T-helper 9 cell (primary cell): ENCODE data around the gene ZSCAN31.
"Not testable (repeated sequence)": the region's sequence is repeated elsewhere in the genome, so short reads cannot be mapped to it uniquely, and the experiment has no call there.

Experiments
- DNase-seq: peaks from one replicate; pipeline ENCODE4 v3.0.0-alpha.2; 2020
- total RNA-seq, 2 donors: gene quantifications; one replicate each; lab custom pipeline; 2026; lab: John Stamatoyannopoulos, UW

The ZSCAN31 gene
- 1.3 to 2.2 reads per million in 2 donors for total RNA-seq

DNA sequence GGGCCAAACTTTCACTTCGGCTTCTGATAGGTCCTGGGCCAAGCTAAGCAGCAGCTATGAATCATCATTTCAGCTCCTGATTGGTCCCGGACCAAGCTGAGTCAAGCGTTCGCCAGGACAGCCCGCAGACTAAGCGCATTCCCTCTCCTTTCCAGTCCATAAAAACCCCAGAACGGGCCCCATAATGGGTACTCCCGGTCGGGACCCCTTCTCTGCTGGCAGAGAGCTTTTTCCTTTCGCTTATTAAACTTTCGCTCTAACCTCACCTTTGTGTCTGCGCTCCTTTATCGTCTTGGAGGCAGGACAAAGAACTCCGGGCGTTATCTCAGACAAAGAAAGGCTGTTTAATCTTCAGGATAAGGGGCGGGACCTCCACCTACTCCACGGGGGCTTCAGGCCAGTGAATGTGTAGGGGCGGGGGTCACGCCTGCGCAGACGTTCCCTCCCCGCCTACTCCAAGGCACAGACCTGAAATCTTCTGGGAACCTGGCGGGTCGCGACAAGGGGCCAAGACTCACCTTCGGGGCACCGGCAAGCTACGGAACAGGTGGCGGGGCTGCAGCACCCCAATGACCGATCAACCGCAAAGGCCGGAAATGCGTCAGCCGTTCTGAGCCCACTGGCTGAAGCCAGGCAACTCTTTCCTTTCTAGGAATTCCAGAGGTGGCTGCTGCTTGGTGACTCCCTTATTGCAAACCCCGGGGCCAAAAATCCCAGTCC is at the start of gene ZSCAN31:
ZSCAN31 (minus strand) TSS at position 585 of the 720 bp plus-strand sequence. CDS start 6,465 bp downstream, outside the sequence.
- peak; percentile 68 for DNase-seq

DNA sequence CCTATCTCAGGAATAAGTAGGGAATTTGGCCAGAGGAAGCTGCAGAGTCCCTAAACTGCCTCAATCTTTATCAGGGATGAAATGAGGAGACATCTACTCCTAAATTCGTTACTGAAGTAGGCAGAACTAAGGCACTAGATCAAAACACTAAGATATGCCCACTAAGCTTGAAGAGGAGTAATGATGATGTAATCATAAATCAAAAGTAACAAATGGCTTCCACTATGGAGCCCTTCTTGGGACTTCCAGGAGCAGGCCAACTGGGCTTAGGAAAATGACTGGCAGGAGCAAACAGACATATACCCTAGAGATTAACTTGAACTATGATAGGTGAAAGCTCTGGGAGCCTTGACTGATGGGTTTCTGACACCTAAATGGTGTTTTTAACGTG is 48.2 kb upstream of the ZSCAN31 start:
- no peak for DNase-seq

DNA sequence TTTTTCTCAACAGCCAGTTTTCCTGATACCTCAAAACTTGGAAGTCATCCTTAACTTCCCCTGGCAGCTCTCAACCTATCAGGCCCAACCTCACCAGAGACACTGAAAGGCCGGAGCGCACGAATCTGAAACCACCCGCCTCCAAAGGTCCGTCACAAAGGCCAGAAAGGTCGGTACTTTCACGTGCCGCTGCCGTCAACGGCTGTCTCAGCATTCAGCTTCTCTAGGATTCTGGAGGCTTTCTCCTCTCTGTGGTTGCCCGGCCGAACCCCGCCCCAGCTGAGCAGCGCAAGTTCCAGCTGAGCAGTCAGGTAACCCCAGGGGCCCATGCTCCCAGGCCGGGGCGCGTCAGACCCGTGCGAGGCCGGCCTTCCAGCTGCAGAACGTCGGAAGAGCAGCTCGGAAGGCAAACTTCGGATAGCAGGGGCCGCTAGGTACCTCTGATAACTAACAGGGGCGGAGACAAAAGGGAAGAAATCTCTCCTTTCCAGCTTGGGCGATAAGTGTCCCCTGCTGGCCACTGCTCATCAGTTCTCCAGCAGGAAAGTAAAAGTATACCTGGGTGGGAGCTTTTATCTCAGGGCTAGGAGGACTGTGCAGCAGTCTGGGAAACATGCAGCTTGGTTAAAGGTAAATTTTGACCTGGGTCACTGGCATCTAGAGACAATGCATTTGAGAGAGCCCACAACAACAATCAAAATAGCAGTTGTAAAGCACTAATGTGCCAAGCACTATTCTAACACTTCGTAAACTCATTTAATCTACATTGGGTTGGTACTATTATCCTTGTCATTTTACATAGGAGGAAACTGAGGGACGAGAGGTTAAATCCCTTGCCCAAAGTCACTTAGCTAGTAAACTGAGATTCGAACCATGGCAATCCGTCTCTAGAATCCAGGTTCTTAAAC is 47.5 kb upstream of the ZSCAN31 start:
- no peak for DNase-seq

DNA sequence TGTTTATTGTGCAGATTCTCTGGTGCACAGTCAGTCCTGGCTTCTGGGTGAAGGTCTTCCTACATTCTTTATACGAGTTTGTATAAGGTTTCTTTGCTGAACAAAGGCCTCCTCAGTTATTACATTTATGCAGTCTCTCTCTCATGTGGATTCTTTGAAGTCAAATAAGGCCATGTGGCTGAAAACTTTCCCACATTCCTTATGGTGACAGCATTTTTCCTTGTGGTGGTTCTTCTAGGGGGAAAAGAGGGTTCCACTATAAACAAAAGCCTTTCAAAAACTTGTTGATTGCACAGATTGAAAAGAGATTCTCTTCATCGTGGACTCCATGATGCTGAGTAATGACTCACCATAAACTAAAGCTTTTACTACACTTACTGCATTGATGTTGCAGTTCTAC is 44.4 kb upstream of the ZSCAN31 start:
- DNase-seq = no peak

DNA sequence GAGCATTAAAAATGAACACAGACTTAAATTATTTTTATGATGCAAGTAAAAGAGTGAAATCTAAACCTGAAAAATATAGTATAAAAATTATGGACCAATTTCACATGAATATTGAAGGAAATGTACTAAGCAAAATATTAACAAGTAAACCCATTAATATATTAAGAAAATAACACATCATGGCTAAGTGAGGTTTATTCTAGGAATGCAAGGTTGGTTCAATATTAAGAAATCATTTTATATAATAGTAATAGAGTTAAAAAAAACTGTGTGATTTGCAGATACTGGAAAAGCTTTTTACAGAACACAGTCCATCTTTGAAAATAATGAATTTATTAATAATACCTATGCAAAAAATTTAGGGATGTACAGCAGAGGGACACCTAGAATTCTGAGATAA is 42.7 kb upstream of the ZSCAN31 start:
- DNase-seq = no peak

DNA sequence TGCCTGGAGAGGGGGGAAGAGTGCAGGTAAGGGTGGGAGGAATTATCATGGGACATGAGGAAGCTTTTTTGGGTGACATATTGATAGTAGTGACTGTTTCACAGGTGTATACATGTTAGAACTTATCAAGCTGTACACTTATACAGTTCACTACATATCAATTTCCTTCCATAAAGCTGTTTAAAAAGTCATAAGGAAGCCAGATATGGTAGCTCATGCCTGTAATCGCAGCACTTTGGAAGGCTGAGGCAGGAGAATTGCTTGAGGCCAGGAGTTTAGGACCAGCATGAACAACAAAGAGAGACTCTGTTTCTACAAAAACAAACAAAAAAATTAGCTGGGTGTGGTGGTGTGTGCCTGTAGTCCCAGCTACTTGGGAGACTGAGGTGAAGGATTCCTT is 41.9 kb upstream of the ZSCAN31 start:
- DNase-seq = no peak

DNA sequence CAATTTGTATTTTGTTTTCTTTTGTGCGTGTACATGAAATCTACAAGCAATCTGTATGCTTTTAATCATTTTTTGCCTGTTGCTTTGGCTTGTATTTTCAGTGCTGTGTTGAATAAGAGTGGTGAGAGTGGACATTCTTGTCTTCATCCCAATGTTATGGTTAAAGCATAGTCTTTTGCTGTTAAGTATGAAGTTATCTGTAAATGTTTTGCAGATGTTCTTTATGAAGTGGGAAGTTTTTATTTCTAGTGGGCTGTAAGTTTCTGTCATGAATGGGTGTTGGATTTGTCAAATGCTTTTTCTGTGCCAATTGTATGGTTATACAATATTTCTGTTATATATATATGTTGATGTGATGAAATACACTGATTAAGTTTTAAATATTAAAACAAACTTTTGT is 38.0 kb upstream of the ZSCAN31 start:
- no peak for DNase-seq

DNA sequence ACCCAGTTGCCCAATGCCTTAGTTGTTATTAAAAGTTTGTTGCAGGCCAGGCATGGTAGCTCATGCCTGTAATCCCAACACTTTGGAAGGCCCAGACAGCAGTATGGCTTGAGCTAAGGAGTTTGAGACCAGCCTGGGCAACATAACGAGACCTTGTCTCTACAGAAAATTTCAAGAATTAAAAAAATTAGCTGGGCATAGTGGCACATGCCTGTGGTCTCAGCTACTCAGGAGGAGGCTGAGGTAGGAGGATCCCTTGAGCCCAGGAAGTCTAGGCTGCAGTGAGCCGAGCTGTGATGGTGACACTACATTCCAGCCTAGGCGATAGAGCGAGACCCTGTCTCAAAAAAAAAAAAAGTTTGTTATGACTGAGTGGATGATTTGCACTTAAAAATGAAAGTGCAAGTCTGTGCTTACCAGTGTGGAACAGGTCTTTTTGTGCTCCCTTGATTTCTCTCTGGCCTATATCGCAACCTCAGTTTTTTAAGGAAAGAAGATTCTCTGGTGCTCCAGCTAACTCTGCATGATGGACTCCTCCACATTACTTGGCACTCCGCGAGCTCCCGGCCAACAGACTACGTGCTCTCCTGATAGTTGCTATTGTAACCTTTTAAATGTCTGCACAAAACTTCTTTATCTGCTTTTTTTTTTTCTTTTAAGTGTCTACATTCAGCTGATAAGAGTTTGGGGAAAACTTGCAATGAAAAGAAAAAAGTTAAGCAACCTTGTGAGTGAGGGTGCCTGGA is 35.9 kb upstream of the ZSCAN31 start:
- no peak for DNase-seq

DNA sequence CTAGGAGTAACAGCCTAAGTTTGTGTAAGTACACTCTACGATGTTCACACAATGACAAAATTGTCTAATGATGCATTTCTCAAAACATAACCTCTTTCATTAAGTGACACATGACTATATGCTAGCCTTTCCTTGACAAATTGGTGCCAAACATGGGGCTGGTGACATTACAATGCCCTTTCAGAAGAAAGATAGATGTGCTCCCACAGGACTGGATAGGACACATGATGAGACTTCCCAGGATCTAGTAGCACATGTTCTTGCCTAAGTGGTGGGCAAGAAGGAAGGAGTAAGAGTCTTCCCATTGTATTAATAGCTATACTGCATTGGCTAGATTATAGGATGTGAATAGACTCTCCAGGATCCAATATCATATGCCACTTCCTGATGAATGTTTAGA is 35.3 kb upstream of the ZSCAN31 start:
- no peak for DNase-seq

DNA sequence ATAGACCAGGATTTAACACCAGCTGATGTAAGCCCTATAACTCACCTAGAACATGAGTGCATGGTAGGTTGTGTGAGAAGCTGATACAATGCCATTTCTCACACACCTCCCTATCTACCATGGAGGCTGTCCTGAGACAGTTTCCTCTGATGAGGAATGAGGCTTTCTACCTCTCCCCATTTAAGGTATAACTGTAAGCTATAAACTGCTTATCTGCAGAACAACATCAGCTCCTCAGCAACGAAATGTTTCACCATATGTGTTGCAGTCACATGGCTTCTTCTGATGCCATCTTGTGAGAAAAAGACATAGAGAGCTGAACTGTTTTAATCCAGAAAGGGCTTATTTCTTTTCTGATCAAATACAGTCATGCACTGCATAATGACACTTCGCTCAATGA is 34.5 kb upstream of the ZSCAN31 start:
- no peak for DNase-seq

DNA sequence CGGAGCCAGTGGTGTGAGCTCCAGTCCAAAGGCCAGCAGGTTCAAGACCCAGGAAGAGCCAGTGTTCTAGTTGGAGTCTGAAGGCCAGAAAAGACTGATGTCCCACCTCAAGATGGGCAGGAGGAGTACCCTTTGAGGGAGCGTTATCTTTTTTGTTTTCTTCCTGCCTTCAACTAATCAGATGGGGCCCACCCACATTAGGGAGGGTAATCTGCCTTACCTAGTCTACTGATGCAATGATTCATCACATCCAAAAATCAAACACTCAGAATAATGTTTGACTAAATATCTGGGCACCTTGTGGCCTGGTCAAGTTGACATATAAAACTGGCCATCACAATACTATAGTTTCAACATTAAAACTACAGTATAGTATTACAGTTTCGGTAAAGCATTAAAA is 33.5 kb upstream of the ZSCAN31 start:
- no peak for DNase-seq

DNA sequence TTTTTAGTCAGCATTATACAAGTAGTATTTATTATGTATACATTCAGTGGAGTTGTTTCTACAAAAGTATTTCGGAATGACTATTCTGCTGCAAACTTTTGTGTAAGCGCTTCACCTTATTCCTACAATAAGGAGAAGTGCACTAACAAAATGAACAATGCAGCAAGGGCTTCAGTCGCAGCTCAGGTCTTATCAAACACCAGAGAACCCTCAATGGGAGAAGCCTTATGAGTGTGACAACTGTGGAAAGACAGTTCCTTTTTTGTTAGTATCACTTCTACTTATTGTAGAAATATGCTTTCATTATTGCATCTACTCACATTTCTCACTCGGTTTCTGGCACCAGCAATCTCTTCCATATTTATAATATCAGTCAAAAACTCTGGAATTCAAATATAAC is 32.6 kb upstream of the ZSCAN31 start:
- no peak for DNase-seq

DNA sequence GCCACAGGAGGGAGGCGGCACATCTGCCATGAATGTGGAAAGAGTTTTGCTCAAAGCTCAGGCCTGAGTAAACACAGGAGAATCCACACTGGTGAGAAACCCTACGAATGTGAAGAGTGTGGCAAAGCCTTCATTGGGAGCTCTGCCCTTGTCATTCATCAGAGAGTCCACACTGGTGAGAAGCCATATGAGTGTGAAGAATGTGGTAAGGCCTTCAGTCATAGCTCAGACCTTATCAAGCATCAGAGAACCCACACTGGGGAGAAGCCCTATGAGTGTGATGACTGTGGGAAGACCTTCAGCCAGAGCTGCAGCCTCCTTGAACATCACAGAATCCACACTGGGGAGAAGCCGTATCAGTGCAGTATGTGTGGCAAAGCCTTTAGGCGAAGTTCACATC is 29.6 kb upstream of the ZSCAN31 start:
- DNase-seq = not testable (repeated sequence)

DNA sequence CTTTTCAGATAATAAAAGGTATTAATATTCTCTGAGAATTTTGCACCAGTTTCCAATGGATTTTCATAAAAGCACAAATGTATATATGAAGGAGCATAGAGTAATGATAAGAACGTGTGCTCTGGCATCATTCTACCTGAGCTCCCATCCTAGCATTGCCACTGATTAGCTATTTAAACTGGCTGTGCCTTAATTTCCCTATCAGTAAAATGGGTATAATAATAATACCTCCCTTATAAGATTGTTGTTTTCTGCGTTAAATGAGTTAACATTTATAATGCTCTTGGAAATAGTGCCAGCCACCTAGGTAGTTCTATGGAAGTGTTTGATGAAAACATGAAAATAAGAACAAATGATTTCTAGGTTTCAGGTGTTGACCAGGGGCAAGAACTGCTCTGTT is 25.0 kb upstream of the ZSCAN31 start:
- no peak for DNase-seq

DNA sequence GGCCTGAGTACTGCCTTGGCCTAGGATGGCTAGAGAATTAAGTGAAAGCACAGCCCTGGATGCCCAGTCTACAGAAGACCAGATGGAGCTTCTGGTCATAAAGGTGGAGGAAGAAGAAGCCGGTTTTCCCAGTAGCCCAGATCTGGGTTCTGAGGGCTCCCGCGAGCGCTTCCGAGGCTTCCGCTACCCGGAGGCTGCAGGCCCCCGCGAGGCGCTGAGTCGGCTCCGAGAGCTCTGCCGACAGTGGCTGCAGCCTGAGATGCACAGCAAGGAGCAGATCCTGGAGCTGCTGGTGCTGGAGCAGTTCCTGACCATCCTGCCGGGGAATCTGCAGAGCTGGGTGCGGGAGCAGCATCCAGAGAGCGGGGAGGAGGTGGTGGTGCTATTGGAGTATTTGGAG is 23.6 kb upstream of the ZSCAN31 start:
- DNase-seq = not testable (repeated sequence)

DNA sequence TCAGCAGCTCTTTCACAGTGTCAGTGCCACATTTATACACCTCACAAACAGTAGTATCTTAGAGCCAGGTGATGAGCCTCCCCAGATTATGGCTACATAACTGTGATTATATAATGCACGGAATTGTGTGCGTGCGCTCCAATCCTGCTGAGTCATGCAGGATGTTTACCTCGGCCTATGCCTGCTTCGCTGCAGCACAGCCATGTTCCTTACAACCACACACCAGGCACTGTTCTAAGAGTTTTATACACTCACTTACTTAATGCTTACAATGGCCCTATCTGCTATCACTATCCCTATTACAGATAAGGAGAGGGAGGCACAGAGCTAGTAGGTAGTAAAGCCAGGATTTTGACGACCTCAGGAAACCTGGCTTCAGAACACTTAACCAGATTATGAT is 21.1 kb upstream of the ZSCAN31 start:
- no peak for DNase-seq

DNA sequence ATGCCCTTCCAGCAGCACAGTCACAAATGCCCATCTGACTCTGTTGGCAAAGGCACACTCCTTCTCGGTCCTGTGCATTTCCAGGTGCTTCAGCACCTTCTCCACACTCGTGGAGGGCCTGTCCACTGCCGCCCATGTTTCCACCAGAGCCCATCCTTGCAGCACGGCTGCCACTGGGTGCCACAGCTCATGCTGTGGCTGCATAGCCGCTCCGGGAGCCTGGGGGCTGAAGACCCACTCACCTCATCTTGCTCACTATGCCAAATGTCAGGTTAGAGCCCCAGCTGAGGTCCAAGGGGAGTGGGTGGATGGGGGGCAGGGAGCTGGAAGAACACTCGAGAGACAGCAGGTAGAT is 20.7 kb upstream of the ZSCAN31 start:
- no peak for DNase-seq

DNA sequence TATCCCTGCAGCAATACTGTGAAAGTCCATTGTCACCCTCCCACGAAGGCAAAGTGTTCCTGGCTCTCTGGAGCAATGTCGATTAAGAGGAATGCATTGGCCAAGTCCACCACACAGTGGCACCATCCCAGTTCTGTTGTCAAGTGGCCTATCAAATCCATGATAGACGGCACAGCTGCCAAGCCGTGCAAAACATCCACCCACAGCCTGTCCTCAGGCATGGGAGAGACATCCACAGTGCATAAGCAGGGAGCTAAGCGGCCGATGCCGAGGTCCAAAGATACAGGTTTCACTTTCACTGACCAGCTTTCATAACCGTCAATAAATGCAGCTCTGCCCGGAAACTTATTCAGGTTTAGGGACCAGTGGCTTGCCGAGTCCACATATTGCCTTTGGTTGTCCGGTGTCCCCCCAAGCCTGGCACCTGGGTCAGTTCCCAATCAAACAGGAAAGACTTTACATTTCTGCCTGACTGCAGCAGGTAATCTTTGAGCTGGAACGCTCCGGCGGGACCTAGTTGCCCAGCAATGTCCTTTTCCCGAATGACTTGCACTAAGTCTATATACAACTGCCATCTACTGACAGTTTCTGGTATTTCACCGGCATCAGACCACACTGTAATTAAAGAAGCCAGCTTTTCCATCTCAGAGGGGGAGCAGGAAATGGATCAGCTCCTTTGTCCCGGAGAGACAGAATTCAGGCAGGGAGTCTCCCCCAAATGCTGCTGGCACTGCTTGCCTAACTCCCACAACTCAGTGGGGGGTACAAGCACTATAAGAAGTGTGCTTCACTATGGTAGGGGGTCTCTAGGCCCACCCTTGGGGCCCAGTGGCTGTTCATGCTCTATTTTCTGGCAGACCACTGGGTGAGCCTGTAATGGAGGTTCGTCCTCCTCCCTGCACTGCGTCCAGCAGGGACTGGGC is 20.1 kb upstream of the ZSCAN31 start:
- DNase-seq = peak; percentile 40

DNA sequence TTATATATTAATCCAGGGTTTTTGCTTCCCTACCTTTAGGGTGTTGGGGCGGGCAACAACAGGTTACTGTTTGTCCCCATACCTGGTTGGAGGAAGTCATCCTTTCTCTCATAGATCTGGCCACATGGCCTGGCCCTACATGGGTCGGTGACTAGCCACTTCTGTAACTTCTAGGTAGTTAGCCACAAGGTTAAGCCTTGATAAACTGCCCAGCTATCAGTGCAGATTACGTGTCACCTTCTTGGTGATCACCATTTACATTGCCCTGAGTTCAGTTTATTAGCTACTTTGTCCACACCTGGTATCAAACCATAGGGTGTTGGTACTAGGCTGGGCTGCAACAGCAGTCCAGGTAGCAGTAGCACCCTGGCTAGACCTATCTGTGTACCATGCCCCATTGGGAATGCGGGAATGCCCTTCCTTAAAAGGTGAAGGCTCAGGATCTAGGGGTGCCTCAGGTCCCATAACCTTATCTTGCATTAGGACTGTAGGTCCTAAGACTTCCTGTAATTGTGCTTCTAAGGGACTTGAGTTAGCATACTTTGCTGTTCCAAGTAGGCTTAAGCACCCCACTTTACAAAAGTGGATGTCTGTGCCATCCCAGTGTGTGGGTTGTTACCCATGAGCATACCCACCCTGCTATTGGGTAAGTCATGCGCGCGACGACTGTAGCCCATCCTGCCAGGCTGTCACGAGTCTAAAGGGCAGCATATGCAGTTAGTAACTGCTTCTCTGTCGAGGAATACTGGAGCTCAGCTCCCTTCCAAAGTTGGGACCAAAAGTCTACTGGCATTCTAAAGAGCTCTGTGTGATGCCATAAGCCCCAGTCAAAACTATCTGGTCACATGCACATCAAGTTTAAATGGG is 19.0 kb upstream of the ZSCAN31 start:
- no peak for DNase-seq

DNA sequence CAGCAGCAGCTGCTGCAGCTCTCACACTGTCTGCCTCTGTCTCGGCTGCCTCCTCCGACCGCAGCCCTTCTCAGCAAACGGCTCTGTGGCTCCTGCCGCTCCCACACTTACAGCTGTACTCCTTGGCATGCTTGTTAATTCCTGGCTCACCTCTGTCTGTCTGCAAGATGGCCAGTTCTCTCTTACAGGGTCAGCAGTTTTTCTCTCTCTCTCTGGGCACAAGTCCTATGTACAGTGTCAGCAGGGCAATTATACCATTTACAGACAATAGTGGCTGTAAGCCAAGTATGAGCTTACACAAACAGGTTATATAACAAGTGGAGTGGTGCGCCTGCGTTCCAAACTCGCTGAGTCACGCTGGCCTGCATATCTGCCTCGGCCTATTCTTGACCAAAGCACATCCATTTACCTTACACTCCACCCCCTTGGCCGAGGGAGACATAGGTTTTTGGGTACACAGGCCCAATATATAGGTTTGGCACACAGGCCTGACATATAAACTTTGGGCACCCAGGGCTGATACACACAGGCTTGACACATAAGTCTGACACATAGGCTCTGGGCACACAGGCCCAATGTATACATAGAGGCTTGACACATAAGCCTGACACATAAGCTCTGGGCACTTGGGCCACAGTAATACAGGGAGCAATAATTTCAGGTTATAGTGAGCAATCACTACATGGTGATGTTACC is 18.2 kb upstream of the ZSCAN31 start:
- no peak for DNase-seq

DNA sequence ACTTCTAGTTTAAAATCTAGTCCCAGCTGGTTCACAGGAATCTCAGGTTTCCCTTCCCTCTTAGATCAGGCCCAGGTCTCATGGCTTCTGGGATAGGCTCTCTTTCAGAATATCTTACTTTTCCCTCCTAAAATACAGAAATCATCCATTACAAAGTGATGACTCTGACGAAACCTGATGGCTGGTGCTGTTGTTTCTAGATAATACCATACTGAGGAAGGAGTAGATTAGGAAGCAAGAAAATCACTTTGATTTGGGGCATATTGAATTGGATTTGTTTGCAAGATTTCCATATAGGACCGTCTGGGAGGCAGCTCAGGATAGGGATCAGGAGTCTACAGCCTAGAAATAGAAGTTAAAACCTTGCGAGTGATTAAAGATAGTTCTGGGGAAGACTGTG is 17.4 kb upstream of the ZSCAN31 start:
- no peak for DNase-seq
